Activated CD4-positive, CD25-positive, alpha-beta regulatory T cell treated with anti-CD3 and anti-CD28 coated beads, Interleukin-2, amount 50 U/mL, for 24 hours (primary cell): ENCODE data around the gene FNBP1L.
A peak's percentile ranks its signal among the peaks of the same experiment; 100 is the strongest.
"Not testable (repeated sequence)": the region's sequence is repeated elsewhere in the genome, so short reads cannot be mapped to it uniquely, and the experiment has no call there.

Experiments used
- ATAC-seq, 2 donors: fragments of 150-1000 bp; cut with Tn5 transposase; one replicate each; pipeline ENCODE4 v1.10.0; 2021; ENCODE audit warnings: mild to moderate bottlenecking in 1 of 2, moderate library complexity in 1 of 2

Gene FNBP1L

DNA sequence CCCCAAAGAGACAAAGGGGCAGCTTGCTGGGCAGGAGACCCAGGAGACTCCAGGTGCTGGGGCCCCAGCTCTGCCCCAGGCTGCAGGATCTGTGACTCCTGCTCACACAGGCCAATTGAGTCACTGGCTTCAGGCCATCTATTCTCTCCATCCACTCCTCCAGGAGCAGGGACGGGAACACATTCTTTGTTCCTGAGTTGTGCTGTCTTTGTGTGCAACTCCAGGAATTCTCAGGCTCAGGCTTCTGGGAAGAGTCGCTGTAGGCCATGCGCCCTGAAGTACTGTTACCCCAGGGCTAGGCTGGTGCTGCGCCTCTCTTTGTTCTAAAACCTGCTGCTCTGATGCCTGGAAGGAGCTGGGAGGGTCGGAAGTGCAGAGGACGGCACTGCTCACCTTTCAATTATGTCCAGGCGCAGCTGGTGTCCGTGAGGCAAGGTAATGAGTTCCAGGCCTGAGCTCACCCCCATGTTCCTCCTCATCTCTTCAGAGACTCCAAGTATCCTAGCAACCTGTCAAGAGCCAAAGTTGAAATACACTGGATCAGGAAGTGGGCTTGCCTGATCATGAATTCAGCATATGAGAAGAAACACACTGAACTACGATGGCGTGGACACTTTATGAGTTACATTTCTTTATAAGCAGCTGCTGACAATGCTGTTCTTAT lies 127.8 kb downstream of the FNBP1L start:
- no peak for ATAC-seq

DNA sequence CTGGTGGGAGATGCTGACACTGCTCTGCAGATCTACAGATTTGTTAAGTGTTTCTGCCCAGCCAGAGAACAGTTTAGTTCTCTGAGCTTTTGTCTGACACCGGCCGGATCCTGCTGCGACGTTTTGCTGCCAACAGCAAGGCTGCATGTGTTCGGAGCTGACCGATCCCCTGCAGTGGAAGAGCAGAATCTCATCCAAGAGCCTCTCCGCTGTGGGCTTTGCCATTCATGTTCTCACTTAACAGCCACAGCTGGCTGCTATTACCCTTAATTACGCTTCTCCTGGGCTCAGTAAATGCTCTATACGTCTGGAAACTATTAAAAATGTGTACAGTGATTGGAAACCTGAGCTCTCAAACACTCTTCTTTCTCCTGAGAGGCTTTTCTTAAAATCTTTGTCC lies 128.4 kb downstream of the FNBP1L start:
- ATAC-seq, result no peak

DNA sequence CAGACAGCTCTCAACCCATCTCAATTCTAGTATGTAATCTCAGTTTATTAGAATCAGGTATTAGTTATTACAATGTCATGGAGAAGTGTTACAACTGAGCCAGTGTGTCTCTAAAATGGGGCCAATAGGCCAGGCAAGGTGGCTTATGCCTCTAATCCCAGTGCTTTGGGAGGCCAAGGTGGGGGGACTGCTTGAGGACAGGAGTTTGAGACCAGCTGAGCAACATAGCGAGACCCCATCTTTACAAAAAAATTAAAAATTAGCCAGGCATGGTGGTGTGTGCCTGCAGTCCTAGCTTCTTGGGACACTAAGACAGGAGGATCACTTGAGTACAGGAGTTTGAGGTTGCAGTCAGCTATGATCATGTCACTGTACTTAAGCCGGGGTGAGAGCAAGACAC lies 128.8 kb downstream of the FNBP1L start:
- ATAC-seq, result no peak

DNA sequence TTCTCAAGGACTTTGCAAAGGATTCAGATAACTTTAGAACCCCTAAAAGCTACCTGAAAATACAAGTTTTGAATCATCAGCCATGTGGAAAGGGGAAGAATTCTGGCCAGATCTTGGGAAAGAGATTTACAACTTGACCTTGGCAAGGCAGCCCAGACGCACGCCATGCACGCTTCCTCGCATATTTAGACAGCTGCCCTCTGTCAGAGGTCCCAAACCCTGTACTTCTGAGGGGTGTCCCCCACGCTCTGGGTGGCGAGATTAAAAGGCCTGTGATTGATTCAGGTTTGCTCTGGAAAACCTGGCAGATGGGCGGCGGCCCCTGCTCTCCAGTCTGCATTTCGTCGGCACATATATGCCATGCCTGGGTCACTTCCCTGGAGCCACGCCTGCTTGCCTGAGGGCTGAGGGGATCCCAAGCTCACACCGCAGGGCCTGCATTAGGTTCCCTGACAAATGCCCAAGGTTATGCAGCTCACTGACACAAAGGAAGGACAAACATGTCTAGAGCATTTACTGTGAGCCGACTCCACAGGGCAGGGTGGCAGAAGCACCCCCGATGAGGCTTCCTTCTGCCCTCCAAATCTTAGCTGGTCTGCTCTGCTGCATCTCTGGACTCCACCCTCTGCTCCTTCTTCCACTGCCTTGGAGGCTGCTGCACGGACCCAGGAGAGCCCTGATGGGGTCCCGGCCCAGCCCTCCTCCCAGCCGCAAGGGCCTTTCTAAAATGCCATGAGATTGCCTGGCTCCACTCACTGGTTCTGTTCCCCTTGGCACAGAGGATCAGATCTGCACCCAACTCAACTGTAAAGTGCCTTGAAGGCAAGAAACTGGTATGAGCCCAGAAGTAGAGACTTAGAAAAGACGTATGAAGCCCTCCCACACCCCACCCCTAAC lies 129.9 kb downstream of the FNBP1L start:
- no peak for ATAC-seq

DNA sequence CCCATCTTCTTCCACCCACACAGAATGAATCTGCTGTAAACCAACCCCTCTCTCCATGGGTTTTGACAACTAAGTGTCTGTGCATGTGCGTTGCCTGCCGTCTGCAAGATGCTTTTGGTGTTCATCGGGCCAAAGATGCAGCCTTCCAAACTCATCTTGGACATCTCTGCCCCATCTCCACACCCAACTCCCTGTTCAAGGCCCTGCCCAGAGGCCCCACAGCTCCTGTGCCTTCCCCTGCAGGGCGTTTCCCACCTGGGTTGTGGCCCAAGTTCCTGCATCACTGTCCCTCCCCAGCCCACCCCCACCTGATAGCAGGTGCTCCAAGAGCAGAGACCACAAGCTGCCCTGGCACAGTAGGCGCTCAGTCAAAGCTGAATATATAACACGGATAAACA lies 130.5 kb downstream of the FNBP1L start:
- no peak for ATAC-seq

DNA sequence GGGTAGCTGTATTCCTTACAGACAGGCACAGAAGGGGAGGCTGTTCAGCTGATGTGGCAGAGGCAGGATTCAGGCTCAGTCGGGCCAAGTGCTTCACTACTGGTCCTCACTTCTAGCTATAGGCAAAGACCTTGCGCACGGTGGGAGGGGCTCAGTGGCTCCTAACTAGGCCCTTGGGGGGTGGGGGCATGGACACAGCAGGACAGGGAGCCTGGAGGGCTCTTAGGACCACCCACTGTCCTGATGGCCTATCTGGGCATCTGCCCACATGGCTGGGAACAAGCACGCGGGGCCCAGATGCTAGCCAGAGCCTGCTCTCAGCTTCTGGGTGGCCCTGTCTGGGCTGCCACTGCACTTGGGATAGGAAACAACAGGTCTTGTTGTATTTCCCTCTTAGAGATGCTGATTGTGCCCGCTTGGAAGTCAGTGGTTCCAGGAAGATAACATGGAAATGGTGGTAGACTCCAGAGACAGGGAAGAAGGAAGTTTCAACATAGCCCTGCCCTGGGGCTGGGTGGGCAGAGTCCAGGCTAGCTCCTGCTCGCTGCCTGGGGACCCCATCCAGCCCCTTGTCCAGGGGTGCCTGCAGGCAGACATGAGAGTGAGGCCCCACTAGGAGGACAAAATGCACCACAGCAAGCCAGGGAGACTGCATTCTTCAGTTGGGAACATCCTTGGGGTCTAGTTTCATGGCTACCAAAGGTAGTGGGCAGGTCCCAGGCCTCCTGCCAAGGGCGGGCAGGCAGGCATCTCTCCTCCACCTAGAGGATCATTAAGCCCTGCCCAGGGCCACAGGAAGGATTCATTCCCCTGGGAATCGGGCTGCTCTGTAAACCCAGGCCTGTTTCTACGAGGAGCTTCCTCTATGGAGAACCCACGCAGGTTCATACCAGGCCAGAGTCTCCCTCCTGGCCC lies 131.2 kb downstream of the FNBP1L start:
- no peak for ATAC-seq

DNA sequence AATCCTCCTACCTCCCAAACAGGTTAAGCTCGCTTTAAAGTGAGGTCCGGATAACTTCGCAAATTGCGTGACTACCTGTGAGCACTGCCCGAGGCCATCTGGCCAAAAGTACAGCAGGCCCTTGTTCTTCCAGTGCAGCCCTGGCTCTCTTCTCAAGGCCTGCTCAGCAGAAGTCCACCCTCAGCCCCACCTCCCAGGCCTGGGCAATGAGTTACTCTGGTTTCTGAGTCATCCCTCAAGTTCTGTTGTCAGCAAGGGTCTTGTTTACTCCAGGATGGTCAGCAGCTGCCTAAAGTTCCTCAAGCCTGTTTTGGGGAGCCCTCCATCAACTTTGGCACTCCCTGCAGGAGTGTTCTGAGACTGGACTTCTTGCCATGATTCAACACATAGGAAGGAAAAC lies 132.0 kb downstream of the FNBP1L start:
- ATAC-seq, result no peak

DNA sequence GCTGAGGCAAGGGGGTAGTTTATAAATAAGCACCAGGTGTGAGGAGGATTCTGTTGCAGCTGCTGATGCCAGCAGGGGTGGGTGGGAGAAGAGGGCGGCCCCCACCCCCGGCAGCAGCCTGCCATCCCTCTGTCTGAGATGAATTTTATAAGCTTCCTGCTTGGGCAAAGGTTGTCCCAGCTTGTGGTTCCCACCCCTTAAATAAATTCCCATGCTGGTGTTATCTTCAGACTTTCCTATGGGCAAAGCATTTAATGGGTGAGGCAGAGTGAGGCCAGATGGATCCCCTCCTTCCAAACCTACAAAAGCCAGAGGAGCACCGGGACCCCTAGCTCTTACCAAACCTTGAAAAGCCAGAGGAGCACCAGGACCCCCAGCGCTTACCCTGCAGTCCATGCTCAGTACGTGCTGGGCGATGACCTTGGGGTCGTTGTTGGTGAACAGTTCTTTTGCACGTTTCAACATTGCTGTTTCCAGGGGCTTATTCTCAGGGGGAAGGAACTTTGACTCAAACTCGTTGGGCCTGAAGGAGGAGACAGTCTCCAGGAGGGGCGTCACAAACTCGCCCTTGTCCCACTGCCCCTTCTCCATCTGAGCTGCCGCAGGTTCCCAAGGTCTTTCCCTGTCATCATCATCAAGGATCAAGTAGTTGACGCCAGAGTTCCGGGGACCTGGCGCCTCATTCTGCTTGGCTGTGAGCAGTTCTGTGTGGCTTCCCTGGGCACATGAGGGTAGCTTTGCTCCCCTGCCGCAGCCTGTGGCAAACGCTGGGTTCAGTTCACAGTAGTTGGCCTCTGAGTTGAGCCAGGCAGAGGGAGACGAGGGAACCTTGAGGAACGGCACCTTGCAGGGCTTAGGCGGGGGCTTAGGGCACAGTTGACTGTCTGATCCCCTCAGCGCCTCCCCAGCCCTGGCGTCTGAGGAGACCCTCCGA lies 134.3 kb downstream of the FNBP1L start:
- ATAC-seq, result no peak

DNA sequence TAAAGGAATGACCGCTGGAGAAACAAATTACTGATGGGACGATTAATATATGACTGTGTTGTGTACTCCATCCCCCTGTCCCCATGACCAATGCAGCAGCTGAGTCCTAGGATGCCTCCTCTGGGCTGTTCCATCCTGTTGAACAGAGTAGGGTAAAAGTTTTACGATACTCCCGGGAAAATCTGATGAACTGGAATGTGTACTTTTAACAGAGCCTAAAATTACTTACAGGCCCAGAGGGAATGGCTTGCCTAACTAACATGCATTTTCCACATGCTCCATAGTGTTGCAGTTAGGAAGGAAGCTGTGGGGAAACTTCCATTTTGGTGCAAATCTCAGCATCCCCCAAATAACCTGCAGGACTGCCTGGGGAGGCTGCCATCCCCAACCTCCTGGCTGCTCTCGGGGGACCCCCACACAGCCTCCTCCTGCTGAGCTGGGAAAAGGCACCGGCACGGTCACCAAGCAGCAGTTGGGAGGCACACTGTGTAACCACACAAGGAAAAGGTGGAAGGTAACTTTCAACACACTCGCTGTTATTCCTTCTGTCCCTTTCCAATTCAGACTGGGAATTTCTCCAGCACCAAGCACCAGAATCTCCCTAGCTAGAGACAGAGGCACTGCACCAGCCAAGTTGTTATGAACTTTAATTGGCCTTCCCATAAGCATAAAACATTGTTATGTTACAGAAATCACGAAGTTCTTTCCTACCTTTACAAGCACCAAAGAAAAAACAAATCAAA lies 136.5 kb downstream of the FNBP1L start:
- no peak for ATAC-seq

DNA sequence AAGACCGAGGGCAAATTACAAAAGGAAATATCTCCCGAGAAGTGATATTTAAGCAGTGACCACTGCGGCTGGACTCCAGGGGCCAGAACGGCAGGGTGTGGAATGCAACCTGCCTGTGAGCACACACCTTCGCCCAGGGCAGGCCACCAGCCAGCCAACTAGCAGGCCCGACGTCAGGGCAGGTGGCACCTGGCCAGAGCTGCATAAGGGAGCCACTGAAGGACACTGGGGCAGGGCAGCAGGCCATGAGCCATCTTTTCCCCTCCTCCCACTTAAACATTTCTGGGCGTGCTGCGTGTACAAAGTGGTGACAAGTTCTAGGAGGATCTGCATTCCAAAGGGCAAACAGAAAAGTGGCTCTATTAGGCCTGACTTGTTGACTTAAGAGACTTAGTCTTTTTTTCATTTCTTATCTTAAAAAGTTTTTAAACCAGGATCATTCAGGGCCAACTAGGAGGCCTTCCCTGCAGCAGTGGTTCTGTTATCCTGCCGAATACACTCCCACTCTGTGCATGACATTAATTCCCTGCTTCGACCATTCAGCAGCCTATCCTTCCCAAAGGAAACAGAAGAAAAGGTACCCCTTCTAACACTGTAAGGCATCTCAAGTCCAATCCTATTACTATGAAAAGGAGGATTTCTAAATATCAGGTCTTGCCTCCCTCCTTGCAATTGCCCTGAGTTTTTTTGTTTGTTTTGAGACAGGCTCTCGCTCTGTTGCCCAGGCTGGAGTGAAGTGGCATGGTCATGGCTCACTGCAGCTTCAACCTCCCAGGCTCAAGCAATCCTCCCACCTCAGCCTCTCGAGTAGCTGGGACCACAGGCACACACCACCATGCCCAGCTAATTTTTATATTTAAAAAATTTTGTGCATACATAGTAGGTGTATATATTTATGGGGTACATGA lies 137.4 kb downstream of the FNBP1L start:
- no peak for ATAC-seq

DNA sequence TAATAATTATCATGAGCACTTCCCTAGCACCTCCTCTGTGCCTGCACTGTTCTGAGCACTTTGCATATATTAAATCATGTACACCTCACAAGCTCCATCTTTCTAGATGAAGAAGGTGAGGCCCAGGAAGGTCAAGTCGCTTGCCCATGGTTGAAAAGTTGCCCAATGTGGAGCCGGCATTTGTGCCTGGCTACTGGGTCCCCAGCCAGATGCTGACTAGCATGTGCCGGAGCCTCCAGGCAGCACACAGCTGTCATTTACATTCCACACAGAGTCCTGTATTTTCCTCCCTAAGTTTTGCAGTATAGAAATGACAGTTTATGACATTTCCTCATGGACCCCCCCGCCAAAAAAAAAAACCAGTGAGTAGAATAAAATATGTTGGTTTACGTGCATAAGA lies 139.4 kb downstream of the FNBP1L start:
- no peak for ATAC-seq

DNA sequence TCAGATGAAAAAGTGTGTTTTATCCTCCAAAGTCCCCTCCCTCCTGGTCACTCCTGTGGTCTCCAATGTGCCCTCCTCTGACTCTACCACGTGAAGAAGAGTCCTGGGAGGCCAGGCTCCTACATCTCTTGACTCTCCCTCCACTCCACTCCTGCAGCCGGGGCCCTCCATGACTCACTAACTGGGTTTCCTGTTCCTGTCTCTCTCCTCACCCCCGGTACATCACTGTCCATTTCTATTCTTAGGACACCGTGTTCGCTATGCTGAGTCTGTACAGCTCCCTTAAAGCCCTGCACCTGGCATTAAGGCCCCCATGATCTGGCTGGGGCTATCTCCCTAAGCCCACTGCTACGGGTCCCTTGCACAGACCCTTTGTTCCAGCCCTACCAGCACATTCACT lies 140.3 kb downstream of the FNBP1L start:
- ATAC-seq, result peak in 1 of 2 donors; percentile 33

DNA sequence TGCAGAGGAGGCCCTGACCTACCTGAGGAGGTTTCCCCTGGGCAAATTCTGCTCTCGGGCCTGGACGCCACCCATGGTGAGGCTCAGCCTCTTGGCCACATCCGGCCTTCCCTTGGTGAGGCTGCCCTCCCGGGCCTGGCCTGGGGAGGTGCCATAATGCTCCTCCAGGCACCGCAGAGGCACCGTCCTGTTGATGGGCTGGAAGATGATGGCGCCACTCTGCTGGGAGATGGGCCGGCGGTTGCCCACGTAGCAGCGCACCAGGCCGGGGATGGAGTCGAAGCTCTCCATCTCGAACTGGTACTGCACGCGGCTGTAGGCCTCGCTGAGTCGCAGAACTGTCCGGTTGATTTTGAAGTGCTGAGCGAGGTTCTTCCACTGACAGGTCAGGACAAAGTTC lies 141.0 kb downstream of the FNBP1L start:
- ATAC-seq, result no peak

DNA sequence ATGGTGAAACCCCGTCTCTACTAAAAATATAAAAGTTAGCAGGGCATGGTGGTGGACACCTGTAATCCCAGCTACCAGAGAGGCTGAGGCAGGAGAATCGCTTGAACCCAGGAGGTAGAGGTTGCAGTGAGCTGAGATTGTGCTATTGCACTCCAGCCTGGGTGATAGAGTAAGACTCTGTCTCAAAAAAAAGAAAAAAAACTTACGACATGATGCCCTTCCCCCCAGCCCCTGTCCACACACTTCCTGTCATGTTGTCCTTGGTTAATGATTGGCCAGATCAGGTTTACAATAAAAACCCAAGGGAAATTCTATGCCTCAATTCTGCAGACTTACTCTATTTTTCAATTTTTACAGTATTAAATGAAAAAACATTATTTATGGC lies 143.4 kb downstream of the FNBP1L start:
- not testable (repeated sequence) for ATAC-seq

DNA sequence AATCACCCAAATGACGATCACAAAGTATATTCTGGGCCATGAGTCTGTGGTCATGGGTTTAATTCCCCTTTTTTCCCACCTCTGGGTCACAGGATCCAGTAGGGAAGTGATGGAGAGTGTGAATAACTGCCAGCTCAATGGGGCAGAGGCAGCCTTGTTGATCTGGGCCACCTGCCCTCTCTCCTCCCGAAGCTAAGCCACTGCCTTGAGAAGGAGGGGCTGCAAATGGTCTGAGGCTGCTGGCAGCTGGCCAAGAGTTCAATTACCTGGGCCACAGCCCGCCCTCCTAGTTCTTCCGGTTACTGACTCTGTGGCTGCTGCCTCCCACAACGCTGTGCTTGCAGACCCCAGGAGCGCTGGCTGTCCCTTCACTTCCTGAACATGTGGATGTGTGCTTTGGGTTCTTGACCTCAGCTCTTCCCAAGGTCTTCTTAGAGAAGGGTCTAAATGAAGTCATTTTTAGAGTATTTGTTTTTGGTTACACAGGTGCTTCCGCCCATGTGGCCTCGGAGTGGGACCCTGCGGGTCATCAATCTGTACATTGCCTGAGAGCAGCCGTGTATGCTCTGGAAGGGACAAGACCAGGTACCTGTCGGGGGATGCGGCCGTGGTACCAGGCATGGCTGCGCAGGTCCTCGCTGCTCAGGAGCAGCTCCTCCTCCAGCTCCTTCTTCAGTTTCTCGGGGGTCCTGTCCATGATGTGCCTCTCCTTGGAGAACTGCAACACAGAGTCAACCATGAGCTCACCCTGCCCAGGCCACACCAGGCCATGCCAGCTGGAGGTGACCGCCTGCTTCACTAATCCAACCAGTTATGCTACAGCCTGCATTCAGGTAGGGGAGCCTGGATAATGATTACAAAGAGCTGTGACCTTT lies 144.0 kb downstream of the FNBP1L start:
- ATAC-seq, result no peak

DNA sequence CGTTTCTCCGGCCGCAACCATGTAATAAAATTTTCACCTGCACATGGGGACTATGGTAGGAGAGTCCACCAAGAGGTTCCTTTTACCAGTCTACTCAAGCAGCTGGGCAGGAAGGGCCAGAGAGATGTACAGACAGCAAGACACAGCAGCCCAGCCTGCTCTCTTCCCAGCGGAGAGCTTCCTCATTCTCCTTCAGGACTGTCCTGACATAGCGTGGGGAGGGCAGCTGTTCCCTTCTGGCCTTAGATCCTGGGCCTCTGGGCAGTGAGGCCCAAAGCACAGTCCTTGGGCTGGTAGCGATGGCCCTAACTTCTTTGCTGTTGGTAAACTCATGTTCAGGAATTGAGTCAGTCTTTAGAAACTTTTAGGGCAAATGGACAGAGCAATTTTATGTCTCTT lies 144.6 kb downstream of the FNBP1L start:
- no peak for ATAC-seq

DNA sequence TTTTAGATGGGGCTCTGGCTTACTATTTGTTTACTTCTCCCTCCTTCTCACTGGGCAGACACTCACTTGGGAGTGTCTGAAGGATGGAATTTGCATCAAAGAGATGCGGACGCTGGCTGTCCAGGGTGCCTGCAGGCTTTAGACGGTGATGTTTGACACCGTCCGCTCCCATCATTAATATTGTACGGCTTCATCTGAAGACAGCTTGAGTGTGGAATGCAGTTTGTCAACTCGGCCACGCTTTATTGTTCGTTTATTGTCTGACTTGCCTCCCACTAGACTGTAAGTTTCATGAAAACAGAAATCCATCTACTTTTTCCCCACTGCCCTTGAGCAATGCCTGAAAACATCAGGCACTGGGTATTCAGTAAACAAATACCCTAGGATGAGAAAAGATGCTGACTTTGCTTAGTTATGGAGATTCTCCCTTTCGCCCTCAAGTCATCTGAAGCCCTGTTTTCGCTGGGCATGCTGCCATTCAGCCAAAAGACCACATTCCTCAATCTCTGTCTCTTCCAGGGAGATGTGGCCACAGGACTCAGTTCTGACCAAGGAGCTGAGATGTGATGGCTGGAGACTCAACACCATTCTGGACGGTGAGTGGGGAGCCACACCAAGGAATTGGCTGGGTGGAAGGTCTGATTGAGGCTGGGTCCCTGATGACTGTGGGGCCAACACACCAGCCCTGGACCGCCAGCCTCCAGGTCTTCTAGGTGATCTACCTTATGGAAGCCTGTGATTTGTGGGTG lies 146.1 kb downstream of the FNBP1L start:
- ATAC-seq, result no peak

DNA sequence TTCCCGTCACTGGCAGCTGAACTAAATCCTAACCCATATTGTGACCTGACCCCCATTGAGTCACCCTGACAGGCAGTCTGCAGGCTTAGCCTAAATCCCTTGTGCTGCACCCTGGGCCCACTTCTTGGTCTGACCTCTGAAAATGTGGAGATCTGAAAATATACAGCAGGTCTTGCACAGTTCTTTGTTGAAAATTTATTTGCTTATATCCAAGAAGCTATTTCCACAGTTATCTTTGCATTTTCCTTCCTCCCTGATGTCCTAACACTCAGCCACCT lies 146.6 kb downstream of the FNBP1L start:
- ATAC-seq, result no peak

DNA sequence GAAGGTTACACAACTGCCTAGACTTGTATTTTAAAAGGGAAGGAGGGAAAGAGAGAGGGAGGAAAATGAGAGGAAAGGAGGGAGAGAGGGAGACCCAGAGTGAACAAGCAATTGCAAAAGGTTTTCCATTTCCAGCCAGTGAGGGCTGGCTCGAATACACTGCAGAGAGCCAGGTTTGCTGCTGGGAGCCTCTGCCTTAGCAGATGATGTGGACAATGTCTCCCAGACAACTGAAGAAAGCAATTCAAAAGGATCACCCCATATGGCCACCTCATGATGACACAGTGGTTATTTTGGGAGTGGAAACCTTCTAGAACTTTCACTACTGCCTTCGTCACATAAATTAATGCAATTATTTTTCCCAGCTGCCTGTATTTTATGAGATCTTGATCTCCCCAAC lies 147.3 kb downstream of the FNBP1L start:
- no peak for ATAC-seq
